ENCODE measurements around the gene FOXP1. TPM values are rescaled to one million over a fixed set of nuclear protein-coding genes. Genes with fewer than 3 reads are reported as not detected.

Gene FOXP1
- total and polyA plus RNA-seq, 2 of the 8 experiments (the other 6 are each of a cell fraction or from before 2014, with no cell fraction given), result 13.9 to 25.4 TPM

DNA sequence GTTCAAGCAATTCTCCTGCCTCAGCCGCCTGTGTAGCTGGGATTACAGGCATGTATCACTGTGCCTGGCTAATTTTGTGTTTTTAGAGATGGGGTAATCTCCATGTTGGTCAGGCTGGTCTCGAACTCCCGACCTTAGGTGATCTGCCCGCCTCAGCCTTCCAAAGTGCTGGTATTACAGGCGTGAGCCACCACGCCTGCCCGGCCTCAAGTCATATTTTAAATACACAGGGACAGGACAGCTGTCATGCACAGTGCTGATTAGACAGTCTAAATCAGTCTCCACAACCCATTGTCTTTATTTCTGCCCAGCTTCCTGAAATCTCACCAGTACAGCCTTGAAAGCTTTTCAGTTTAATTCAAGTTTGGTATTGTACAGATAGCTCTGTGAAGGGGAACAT is 587.4 kb downstream of the FOXP1 start (continued):
- TF ChIP-seq, protein P1, sequence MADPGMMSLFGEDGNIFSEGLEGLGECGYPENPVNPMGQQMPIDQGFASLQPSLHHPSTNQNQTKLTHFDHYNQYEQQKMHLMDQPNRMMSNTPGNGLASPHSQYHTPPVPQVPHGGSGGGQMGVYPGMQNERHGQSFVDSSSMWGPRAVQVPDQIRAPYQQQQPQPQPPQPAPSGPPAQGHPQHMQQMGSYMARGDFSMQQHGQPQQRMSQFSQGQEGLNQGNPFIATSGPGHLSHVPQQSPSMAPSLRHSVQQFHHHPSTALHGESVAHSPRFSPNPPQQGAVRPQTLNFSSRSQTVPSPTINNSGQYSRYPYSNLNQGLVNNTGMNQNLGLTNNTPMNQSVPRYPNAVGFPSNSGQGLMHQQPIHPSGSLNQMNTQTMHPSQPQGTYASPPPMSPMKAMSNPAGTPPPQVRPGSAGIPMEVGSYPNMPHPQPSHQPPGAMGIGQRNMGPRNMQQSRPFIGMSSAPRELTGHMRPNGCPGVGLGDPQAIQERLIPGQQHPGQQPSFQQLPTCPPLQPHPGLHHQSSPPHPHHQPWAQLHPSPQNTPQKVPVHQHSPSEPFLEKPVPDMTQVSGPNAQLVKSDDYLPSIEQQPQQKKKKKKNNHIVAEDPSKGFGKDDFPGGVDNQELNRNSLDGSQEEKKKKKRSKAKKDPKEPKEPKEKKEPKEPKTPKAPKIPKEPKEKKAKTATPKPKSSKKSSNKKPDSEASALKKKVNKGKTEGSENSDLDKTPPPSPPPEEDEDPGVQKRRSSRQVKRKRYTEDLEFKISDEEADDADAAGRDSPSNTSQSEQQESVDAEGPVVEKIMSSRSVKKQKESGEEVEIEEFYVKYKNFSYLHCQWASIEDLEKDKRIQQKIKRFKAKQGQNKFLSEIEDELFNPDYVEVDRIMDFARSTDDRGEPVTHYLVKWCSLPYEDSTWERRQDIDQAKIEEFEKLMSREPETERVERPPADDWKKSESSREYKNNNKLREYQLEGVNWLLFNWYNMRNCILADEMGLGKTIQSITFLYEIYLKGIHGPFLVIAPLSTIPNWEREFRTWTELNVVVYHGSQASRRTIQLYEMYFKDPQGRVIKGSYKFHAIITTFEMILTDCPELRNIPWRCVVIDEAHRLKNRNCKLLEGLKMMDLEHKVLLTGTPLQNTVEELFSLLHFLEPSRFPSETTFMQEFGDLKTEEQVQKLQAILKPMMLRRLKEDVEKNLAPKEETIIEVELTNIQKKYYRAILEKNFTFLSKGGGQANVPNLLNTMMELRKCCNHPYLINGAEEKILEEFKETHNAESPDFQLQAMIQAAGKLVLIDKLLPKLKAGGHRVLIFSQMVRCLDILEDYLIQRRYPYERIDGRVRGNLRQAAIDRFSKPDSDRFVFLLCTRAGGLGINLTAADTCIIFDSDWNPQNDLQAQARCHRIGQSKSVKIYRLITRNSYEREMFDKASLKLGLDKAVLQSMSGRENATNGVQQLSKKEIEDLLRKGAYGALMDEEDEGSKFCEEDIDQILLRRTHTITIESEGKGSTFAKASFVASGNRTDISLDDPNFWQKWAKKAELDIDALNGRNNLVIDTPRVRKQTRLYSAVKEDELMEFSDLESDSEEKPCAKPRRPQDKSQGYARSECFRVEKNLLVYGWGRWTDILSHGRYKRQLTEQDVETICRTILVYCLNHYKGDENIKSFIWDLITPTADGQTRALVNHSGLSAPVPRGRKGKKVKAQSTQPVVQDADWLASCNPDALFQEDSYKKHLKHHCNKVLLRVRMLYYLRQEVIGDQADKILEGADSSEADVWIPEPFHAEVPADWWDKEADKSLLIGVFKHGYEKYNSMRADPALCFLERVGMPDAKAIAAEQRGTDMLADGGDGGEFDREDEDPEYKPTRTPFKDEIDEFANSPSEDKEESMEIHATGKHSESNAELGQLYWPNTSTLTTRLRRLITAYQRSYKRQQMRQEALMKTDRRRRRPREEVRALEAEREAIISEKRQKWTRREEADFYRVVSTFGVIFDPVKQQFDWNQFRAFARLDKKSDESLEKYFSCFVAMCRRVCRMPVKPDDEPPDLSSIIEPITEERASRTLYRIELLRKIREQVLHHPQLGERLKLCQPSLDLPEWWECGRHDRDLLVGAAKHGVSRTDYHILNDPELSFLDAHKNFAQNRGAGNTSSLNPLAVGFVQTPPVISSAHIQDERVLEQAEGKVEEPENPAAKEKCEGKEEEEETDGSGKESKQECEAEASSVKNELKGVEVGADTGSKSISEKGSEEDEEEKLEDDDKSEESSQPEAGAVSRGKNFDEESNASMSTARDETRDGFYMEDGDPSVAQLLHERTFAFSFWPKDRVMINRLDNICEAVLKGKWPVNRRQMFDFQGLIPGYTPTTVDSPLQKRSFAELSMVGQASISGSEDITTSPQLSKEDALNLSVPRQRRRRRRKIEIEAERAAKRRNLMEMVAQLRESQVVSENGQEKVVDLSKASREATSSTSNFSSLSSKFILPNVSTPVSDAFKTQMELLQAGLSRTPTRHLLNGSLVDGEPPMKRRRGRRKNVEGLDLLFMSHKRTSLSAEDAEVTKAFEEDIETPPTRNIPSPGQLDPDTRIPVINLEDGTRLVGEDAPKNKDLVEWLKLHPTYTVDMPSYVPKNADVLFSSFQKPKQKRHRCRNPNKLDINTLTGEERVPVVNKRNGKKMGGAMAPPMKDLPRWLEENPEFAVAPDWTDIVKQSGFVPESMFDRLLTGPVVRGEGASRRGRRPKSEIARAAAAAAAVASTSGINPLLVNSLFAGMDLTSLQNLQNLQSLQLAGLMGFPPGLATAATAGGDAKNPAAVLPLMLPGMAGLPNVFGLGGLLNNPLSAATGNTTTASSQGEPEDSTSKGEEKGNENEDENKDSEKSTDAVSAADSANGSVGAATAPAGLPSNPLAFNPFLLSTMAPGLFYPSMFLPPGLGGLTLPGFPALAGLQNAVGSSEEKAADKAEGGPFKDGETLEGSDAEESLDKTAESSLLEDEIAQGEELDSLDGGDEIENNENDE (IDR thresholded peaks at IDR 0.05; ENCODE audit: insufficient replicate concordance, low read length), result no peak
- TF ChIP-seq KDM5A (IDR thresholded peaks at IDR 0.05; ENCODE audit: low read length) (no peak), CREB1 (IDR thresholded peaks at IDR 0.05) (no peak), EP300 (IDR thresholded peaks at IDR 0.05; ENCODE audit: borderline replicate concordance in 1 of 2, low read depth in 2 of 2, low read length in 2 of 2) (no peak), SUZ12 (IDR thresholded peaks at IDR 0.05; ENCODE audit: low read length) (no peak), SIX5 (IDR thresholded peaks at IDR 0.05; ENCODE audit: low read depth, low read length) (no peak), PHF8 (conservative IDR thresholded peaks at IDR 0.05; ENCODE audit: low read depth, low read length) (no peak), SIN3A (conservative IDR thresholded peaks at IDR 0.05 in 1 of 2, IDR thresholded peaks at IDR 0.05 in 1 of 2; ENCODE audit: low read depth in 1 of 2, low read length in 2 of 2) (no peak), TEAD4 (IDR thresholded peaks at IDR 0.05; ENCODE audit: low read depth, low read length) (no peak), POLR2AphosphoS5 (IDR thresholded peaks at IDR 0.05; ENCODE audit: low read depth, low read length) (no peak), BCL11A (IDR thresholded peaks at IDR 0.05; ENCODE audit: low read depth in 2 of 2, low read length in 2 of 2) (no peak), ZNF274 (IDR thresholded peaks at IDR 0.05; ENCODE audit: borderline replicate concordance, extremely low read depth, low read length) (no peak)

Measured in H1 (cell line).